HG03039 (cell line): ENCODE results near the gene CFAP298.
"Not testable (repeated sequence)": the region's sequence is repeated elsewhere in the genome, so short reads cannot be mapped to it uniquely, and the experiment has no call there.

Experiments used
- ATAC-seq: cut with Tn5 transposase; IDR thresholded peaks from one replicate; pipeline ENCODE4 v1.9.1; 2021; ENCODE audit warnings: mild to moderate bottlenecking, moderate library complexity; ENCODE audit not compliant: unreplicated experiment

The CFAP298 gene

GRCh38 chr21:32569261-32570230 lies 42.6 kb downstream of the CFAP298 start:
- peak; percentile 89 for ATAC-seq

GRCh38 chr21:32567626-32568025 lies 44.6 kb downstream of the CFAP298 start:
- ATAC-seq: no peak

- ATAC-seq: no peak
Observed at GRCh38 chr21:32566741-32567389, 45.3 kb downstream of the CFAP298 start.

GRCh38 chr21:32565856-32566465 lies 46.2 kb downstream of the CFAP298 start:
- ATAC-seq: no peak

GRCh38 chr21:32562915-32563314 lies 49.3 kb downstream of the CFAP298 start:
- ATAC-seq: no peak

GRCh38 chr21:32562426-32562825 lies 49.8 kb downstream of the CFAP298 start:
- no peak for ATAC-seq

GRCh38 chr21:32561476-32561875 lies 50.7 kb downstream of the CFAP298 start:
- ATAC-seq: not testable (repeated sequence)

GRCh38 chr21:32560896-32561295 lies 51.3 kb downstream of the CFAP298 start:
- ATAC-seq: no peak

- no peak for ATAC-seq
Observed at GRCh38 chr21:32559006-32559610, 53.1 kb downstream of the CFAP298 start.

GRCh38 chr21:32558106-32558505 lies 54.1 kb downstream of the CFAP298 start:
- ATAC-seq: no peak

- no peak for ATAC-seq
Observed at GRCh38 chr21:32554832-32555638, 57.1 kb downstream of the CFAP298 start.

- no peak for ATAC-seq
Observed at GRCh38 chr21:32549886-32550285, 62.3 kb downstream of the CFAP298 start.

- no peak for ATAC-seq
Observed at GRCh38 chr21:32549440-32549839, 62.7 kb downstream of the CFAP298 start.
